Activated CD4-positive, alpha-beta T cell treated with anti-CD3 and anti-CD28 coated beads, Interleukin-2, Interleukin-6, amounts not matched to agents 100 ng/mL and 50 ng/mL, durations not matched to agents 16 hours and 8 hours (primary cell): Measurements from ENCODE around the gene APOA1.
"Not testable (repeated sequence)": the region's sequence is repeated elsewhere in the genome, so short reads cannot be mapped to it uniquely, and the experiment has no call there.

Experiments used
- DNase-seq: peaks from one replicate; pipeline ENCODE4 v3.0.0-alpha.2; 2020

The APOA1 gene

DNA sequence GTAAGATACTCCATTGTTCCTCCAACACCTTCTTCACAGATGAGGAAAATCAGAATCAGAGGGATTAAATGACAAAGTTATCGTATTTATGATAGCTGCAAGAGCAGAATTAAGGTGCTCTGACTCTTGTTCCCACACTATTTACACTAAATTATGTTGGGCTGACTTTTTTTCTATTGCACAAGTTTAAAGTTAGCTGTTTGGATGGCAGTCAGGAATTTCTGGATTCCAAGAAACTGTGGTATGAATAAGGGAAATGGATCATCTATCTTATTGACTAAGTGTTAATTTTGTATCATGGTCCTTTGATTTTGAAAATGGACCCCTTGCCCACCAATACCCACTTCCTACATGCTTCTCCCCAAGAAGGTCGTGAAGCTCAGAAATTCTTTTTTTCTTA is 19.9 kb upstream of the APOA1 start:
- no peak for DNase-seq

DNA sequence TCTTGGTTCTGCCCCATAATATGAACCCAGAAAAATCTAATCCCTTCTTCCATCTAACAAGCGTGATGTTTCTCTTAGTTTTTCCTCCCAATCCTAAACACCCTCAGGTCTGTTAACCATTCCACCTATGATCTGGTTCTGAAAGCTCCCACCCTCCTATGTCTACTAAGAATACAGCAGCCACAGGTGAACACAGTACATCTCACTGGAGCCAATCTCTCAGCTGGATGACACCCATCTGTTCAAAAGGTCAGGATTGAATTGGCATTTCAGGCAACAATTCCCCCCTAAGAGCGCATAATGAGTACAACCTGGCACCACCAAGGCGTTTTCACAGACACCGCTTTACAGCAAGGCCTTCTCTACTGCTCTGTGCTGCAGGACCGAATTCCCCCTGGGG is 19.0 kb upstream of the APOA1 start:
- no peak for DNase-seq

DNA sequence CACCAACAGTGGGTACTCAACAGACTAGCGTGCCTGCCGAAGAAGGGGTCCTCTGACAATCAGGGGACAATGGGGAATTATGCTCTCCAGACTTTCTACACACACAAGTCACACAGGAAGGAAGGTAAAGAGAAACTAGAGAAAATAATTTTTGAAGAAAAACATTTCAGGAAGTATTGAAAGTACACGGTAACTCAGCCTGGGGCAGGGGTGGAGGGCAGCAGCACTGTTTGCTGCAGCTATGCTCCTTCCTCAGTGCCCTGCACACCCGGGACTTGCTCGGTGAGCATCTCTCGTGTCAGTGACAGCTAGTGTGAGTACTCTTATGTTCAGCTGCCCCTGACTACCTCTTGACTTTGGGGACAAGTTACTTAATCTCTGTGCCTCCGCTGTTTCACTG is 18.0 kb upstream of the APOA1 start:
- no peak for DNase-seq

DNA sequence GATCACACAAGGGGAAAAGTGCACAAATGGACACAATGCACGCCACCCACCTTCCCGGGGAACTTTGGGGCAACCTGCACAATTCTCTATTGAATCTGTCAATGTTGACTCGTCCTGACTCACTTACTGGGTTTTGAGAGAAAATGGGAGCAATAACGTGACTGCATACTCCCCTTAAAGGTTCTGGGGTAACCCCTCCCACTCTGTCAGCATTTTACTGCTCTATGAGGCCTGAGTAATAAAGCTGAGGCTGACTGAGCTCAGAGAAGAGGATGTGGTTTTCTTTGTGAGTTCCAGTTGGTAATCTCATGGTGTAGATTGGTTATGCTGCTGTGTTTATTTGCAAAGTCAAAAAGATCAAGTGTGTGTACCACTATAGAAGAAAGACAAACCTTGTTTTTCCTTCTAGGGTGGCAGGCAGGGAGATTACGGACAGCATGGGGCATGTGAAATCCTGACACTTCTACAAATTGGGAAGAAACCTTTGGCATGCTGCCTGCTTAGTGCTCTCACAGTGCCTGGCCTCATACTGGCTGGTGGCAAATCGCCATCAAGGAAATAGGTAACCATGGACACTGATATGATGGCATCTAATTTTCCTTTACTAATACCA is 16.1 kb upstream of the APOA1 start:
- DNase-seq = peak; percentile 94

DNA sequence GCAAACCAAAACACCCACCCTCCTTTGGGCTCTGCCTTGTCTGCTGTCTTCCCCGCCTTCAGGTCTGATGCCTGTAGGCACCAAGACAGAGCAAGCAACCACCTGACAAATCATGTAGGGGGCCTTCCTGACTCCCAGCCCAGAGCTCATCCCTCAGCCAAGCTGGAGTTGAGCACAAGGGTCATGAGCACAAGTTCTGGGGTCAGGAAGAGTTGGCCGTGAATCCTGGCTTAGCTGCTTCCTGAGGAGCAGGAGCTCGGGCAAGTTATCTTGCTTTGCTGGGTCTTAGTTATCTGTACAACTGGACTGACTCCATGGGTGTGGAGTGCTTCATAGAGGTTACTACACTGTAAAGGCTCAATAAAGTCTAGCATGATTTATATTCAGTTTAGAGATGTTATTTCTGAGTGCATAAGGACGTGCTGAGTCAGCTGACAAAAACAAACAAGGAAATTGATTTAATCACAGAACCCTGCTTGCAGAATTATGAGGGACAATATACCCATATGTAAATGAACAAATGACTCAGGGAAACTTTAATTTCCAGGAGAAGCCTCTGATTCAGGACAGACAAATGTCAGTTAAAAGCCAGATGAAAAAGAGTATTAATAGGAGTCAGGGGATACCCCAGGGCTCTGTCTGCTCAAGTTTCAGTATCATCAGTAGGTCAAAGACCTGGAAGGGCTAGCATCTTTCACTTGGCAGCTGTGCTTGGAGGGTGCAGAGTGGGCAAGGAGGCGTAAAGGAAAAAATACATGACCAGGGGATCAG is 15.0 kb upstream of the APOA1 start:
- DNase-seq = peak; percentile 41

DNA sequence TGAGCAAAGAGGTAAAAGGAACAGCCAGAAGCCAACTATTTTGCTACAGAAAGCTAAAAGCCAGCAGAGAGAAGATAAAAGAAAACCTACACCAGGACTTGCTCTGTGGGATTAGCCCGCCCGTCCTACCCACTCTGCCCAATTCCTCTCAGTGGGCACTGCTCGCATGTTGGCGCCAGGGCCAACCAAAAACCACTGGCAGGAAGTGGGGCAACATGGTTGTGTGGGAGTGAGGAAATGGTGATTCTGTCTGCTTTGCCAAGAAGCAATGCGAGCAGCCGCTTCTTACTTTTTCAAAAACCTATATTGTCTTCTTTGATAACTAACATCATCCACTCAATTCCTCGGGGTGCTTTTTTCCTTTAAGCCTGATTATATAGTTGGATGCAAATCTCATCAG is 14.2 kb upstream of the APOA1 start:
- DNase-seq = peak; percentile 79

DNA sequence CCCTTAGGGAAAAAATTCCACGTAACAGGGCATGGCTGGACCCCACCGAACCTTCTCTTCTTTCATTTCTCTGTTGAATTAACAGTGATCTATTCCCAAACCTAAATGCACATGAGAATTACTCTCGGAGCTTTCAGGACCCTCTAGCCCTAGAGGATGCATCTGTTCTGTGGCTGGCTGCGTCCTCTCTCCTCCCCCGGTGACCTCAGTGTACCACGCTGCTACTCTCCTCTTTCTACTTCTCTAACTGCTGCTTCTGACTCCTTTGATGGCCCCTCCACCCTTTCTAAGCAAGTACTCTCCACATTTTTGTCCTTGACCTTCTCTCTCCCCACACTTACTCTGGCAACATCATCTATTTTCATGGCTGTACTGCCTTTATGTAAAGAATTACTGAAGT is 12.1 kb upstream of the APOA1 start:
- no peak for DNase-seq

DNA sequence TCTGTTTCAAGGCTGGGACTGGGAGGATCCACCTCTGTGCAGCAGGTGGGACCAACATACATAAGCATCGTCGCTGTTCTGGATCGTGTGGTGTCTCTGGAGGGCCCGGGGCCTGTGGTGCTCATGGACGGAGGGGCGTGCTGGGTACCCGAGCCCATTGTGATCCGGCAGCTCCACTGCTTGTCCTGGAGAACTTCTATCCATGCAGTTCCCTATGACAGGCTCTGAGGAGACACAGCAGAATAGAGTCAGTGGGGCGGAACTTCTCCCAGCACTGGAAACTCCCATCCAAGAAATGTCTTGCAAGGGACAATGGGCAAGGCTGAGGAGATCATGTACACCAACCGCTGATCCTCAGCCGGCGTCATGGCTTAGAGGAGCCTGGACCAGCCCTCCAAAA is 11.6 kb upstream of the APOA1 start:
- DNase-seq = no peak

DNA sequence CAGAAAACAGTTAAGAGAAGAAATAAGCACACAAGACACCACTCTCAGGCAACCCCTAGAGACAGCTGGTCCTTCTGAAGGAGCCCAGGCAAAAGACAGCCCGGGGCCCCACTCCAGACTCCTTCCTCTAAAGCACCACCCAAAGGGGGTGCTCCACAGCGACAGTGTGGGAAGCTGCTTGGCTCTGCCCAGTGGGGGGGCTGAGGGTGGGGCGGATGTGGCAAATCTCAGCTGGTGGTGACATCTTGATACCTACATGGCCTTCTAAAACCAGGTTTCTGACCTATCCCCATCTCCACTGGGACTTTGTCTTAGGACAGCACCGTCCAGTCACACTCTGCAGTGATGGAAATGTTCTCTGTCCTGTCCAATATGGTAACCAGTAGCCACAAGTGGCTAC is 10.2 kb upstream of the APOA1 start:
- no peak for DNase-seq

DNA sequence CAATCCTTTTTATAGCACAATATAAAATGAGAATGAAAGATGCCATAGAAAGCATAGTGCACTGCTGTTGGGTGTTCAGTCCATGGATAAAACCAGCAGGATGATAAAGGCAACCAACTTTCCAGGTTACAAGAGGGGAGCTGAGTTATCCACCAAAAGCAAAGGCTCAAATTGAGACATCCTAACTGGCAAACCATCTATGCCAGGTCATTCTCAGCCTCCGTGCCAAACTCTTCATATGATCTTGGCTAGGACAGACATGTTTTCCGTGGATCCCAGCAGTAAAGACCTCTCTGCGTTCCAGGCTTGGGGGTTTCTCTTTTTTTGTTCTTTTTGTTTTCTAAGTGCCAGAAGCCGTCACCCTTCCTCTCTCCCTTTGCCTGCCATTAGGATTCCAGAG is 7.3 kb upstream of the APOA1 start:
- no peak for DNase-seq

DNA sequence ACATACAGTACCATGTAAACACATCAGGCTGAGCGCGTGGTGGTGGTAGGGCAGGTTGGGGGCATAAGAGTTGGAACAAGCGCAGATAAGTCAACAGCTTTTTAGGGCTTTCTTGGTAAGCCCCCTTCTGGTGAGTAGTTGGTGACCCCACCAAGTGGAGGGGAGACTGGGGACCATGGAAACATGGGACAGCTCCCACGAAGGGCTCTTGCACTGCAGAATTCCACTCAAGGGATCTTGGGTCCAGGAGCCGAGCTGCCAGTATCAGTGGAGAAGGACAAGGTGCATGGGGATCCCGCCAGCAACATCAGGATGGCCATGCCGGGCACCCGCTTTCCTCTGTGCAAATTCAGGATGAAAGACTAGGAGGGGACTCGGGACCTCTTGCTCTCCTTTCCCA is 6.2 kb upstream of the APOA1 start:
- DNase-seq = no peak

DNA sequence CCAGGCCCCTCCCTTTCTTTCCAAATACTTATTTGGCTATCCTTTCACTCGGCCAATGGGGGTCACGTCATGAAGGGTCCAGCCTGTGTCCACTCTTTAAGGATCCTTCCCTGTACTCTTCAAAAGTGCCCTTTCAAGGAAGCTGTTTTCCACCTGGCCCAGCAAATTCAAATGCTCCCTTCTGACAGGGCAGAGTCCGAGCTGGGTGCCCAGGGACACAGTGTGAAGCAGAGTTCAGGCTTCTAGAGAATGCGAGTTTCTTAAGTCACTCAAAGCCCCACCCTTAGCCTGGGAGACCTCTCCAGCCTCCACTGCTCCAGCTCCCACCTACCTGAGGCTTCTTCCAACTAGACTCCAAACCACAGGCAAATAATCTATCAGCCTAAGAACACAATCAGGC is 5.5 kb upstream of the APOA1 start:
- no peak for DNase-seq

DNA sequence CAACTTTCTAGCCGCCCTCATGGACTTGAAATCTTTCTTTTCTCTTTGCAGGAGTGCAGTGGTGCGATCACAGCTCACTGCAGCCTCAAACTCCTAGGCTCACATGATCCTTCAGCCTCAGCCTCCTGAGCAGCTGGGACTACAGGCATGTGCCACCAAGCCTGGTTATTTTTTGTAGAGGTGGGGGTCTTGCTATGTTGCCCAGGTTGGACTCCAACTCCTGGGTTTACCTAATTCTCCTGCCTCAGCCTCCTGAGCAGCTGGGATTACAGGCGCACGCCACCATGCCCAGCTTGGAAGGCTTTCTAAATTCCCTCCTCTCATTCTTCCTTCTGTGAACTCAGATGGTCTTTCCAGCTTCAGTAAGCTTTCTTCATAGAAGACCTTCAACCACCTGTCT is 4.7 kb upstream of the APOA1 start:
- no peak for DNase-seq

DNA sequence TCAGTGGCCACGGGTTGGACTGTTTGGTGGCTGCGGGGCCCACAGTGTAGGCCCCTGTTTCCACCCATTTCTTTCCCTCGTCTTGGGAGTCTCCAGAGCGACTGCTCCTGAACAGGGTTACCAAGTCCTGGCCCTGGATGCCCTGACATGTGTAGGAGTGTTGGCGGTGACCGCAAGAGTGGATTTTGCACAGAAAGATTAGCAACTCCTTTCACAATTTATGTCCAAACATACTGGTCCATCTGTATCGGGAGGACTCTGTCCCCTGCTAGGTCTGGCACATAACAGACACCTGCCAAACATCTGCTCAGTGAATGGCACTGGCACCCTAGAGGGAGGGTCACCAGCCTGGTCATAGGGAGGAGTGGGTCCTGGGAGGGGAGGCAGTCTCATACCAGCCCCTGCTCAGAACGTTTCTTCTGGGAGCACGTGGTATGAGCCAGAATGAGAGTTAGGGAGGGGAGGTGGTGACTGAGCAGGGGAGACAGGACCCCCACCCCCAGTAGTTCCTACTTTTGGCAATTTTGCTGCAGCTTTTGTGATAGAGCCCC is 3.4 kb upstream of the APOA1 start:
- DNase-seq = no peak

DNA sequence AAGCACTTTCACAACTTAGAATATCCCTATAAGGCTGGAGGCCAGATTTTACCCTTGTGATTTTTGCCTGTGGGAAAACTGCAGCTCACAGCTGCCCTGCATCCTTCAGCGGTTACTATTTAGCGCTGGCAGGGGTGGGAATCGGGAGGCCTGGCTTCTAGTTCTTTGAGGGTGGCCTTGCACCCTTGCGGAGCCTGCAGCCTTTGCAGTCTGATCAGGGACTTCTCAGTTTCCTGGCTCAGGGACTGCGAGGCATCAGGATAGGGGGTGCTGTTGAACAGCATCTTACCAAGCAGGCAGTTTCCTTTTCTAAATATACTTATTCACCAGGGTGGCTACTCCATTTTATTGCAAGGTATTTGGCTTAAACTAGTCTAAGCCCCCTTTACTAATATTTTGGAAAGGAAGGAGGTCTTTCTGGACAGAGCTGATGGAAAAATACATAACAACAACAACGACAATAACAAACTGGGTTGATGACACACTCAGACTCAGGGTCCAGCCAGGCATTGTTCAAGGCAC is 2.9 kb upstream of the APOA1 start:
- DNase-seq = no peak

DNA sequence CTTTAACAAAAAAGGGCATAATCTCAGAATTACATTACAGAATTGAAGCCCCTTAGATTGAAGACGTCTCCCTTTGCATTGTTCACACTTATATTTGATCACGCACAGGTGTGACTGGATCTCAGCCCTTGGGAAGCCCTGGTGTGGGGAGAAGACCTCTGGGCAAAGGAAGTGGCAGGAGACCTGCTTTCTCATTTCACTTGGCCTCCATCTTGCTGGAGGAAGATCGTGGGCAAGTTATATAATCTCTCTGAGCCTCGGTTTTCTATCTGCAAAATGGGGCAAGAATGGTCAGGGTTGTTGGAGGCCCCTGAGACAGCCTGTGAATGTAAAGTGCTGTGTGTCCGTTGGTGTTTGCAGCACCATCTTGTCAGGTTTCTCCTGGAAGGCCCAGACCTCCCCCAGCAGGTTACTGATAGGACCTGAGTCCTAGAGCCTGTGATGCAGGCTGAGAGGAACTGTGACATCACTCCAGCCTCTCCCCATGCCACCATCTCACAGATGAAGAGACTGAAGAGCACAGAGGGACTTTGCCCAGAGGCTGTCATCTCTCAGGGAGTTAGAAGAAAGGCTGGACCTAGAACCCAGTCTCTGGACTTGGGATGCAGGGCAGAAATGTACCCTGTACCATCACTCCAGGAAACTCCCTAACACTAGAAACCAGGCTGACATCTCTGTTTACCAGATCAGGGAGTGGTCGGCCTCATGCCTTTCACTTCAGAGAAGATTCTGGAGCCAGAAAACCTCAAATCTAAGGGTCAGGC is 1.1 kb upstream of the APOA1 start:
- DNase-seq = no peak

DNA sequence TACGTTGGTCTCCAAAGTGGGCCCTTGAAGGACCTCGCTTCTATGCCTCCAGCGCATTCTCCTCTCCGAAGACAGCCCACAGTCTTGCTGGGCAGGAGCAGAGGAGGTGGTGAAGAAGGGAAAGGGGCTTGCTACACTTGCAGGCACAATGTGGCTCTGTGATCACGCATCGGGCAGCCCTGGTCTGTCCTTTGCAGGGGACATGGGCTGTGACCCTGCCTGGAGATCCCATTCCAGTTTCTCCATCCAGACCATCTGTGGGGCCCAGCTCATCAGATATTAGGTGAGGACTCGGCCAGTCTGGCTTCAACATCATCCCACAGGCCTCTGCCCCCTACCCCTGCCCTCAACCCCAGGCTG is 810 bp downstream of the APOA1 start:
- no peak for DNase-seq

DNA sequence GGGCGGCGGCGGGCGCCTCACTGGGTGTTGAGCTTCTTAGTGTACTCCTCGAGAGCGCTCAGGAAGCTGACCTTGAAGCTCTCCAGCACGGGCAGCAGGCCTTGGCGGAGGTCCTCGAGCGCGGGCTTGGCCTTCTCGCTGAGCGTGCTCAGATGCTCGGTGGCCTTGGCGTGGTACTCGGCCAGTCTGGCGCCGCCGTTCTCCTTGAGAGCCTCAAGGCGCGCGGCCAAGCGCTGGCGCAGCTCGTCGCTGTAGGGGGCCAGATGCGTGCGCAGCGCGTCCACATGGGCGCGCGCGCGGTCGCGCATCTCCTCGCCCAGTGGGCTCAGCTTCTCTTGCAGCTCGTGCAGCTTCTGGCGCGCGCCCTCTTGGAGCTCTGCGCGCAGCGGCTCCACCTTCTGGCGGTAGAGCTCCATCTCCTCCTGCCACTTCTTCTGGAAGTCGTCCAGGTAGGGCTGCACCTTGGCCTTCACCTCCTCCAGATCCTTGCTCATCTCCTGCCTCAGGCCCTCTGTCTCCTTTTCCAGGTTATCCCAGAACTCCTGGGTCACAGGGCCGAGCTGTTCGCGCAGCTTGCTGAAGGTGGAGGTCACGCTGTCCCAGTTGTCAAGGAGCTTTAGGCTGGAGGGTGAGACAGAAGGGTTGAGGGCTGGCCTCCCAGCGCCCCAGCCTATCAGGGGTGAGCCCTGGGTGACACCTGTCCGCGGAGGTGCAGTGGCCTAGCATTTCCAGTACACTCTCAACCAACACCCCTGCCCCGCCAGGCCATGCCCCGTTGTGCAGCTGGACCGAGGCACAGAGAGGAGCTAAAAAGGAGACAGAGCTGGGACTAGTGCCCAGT is 1.4 kb downstream of the APOA1 start:
- DNase-seq = peak; percentile 88

DNA sequence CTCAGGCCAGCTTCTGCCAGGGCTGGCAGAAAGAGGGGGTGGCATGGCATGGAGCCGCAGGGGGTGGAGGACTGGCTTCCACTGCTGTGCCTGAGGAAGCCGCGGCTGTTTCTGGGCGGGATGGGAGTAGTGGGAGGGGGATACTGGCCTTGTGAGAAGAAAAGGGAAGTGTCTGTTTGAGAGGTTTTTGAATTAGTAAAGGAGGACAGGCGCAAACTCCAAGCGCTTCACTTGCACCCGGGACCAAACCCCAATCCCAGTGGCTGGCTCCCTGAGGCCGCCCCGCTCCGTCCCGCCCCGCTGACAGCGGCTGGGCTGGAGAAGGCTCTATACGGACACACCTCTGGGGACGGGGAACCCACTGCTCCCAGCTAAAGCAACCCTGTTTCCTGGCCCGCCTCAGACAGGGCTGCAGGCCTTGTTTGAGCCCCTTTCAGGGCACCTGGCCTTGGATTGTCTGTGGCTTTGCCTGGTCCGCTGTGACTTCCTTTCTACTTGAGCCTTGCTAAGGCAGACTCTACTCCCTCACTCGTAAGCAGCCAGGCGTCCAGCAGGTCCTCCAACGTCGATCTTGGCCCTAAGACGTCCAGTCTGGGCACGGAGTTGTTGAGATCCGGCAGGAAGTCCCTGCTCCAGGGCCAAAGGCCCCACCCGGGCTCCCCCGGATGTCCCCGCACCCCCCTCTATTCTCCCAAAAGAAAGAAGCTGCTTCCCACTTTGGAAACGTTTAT is 2.2 kb downstream of the APOA1 start:
- no peak for DNase-seq

DNA sequence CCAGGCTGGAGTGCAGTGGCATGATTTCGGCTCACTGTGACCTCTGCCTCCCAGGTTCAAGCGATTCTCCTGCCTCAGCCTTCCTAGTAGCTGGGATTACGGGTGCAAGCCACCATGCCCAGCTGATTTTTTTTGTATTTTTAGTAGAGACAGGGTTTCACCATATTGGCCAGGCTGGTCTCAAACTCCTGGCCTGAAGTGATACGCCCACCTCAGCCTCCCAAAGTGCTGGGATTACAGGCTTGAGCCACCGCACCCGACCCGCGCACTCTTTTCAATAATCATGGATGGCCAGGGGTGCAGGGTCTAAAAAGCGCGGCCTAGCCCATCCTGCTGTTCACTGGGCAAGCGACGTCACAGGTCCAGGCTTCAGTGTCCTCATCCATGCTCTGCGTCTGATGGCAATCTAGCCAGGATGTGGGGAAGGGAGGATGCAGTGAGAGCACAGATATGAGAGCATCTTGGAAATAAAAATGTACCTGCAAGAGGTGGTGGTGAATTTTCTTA is 2.8 kb downstream of the APOA1 start:
- not testable (repeated sequence) for DNase-seq

DNA sequence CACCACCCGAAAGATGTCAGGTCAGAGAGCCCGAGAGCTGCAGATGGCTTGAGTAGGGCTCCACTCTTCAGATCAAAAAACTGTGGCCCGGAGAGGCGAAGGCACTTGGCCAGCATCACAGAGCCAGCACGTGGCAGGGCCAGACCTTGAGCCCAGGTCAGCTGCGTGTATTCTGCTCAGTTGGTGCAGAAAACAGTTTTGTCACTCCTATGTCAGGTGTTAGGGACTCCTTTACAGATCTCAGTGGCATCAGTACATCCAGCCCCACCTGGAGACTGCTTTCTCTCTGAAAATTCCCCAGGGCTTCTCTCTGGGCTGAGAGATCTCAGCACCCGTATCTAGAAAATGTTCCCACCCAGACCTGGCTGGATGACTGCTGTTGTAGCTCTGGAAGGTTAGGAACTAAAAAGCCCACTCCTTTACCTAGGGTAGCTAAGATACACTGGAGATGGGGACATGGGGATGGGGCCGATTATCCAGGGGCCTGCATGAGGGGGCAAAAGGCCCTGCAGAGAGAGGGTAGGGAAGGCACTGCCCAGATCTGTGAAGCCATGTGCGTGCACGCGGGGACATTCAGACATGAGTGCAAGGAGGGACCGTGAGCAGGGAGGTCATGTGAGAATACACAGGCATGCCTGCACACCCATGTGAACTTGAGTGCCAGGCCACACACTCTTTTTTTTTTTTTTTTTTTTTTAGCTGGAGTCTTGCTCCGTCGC is 3.4 kb downstream of the APOA1 start:
- no peak for DNase-seq
